HEK293 (cell line): ENCODE results near the gene CD96.

Experiments
- IKZF3 ChIP-seq: fragments of 450-650 bp; IDR thresholded peaks from 2 replicates; pipeline ENCODE4 v1.5.0; 2018; ENCODE audit warnings: missing biosample characterization, mild to moderate bottlenecking, missing genetic modification characterization, moderate library complexity
- KLF9 ChIP-seq: fragments of 450-650 bp; formaldehyde crosslinking; IDR thresholded peaks from 2 replicates; pipeline ENCODE4 v1.5.1; 2016; ENCODE audit warnings: missing biosample characterization, missing genetic modification characterization, low read depth
- MEIS1 ChIP-seq: sonication (generic); formaldehyde crosslinking; IDR thresholded peaks from 2 replicates; pipeline ENCODE4 v1.8.1; 2022; ENCODE audit warnings: missing genetic modification reagents, mild to moderate bottlenecking, borderline replicate concordance
- ZBTB8A ChIP-seq: fragments of 450-650 bp; formaldehyde crosslinking; IDR thresholded peaks from 2 replicates; pipeline ENCODE4 v1.5.1; 2016; ENCODE audit warnings: missing biosample characterization, missing genetic modification characterization
- ZNF274 ChIP-seq, 2 experiments: fragments of 200-500 bp in 1 of 2; fragments of 450-650 bp in 1 of 2; sonication (Bioruptor generic) in 1 of 2; formaldehyde crosslinking in 1 of 2; IDR thresholded peaks; 2 replicates each; pipeline versions ENCODE4 v1.5.1 to v1.6.1; 2014 to 2016; ENCODE audit warnings: borderline replicate concordance in 1 of 2, inconsistent platforms in 1 of 2, low read length in 1 of 2, missing biosample characterization in 1 of 2, missing genetic modification characterization in 1 of 2
- ZNF335 ChIP-seq: fragments of 450-650 bp; formaldehyde crosslinking; conservative IDR thresholded peaks from 2 replicates; pipeline ENCODE4 v1.5.1; 2016; ENCODE audit warnings: missing biosample characterization, missing genetic modification characterization
- ZNF664 ChIP-seq: fragments of 450-650 bp; formaldehyde crosslinking; IDR thresholded peaks from 2 replicates; pipeline ENCODE4 v1.5.1; 2016; ENCODE audit warnings: missing biosample characterization, missing genetic modification characterization
- ZNF76 ChIP-seq: fragments of 450-650 bp; formaldehyde crosslinking; IDR thresholded peaks from 2 replicates; pipeline ENCODE4; 2016; ENCODE audit warnings: low read depth, missing biosample characterization, missing genetic modification characterization, borderline replicate concordance
- TF ChIP-seq, protein P1 (sequence below): fragments of 450-650 bp; formaldehyde crosslinking; IDR thresholded peaks from 2 replicates; pipeline ENCODE4 v1.5.1; 2016; ENCODE audit warnings: missing biosample characterization, missing genetic modification characterization
- TF ChIP-seq, protein P2 (sequence below): fragments of 450-650 bp; formaldehyde crosslinking; IDR thresholded peaks from 2 replicates; pipeline ENCODE4 v1.5.1; 2016; ENCODE audit warnings: missing biosample characterization, missing genetic modification characterization, low read depth

DNA sequence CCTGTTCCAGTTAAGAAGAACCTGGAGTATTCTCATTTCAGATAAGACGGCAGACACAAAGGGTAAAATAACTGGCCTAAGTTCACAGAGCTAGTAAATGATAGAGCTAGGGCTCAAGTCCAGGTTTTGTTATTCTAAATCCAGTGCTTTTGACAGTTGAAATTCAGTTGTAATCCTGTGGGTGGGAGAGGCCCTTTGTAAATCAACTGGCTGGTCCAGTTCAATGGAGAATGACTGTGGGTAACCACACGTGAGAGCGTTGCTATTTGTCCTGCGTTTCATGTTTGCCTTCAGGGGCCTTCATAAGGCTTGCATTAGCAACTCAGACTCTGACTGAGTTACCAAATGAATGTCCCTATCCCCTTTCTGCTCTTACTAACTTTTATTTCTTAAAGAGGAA lies 24.2 kb upstream of the CD96 start:
- no peak for TF ChIP-seq ZNF664 (tag by site-specific recombination)
- TF ChIP-seq, protein P1, sequence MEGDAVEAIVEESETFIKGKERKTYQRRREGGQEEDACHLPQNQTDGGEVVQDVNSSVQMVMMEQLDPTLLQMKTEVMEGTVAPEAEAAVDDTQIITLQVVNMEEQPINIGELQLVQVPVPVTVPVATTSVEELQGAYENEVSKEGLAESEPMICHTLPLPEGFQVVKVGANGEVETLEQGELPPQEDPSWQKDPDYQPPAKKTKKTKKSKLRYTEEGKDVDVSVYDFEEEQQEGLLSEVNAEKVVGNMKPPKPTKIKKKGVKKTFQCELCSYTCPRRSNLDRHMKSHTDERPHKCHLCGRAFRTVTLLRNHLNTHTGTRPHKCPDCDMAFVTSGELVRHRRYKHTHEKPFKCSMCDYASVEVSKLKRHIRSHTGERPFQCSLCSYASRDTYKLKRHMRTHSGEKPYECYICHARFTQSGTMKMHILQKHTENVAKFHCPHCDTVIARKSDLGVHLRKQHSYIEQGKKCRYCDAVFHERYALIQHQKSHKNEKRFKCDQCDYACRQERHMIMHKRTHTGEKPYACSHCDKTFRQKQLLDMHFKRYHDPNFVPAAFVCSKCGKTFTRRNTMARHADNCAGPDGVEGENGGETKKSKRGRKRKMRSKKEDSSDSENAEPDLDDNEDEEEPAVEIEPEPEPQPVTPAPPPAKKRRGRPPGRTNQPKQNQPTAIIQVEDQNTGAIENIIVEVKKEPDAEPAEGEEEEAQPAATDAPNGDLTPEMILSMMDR (tag by site-specific recombination) = no peak
- no peak for TF ChIP-seq ZBTB8A (tag by site-specific recombination)
- TF ChIP-seq IKZF3 (tag by site-specific recombination) = no peak
- no peak for TF ChIP-seq ZNF335 (tag by site-specific recombination)
- no peak for TF ChIP-seq ZNF274 (IDR thresholded peaks at IDR 0.05; ENCODE audit: low read length)
- no peak for TF ChIP-seq ZNF274 (tag by site-specific recombination; IDR thresholded peaks at IDR 0.05; ENCODE audit: borderline replicate concordance)
- no peak for TF ChIP-seq ZNF76 (tag by site-specific recombination)
- no peak for TF ChIP-seq MEIS1
- TF ChIP-seq, protein P2, sequence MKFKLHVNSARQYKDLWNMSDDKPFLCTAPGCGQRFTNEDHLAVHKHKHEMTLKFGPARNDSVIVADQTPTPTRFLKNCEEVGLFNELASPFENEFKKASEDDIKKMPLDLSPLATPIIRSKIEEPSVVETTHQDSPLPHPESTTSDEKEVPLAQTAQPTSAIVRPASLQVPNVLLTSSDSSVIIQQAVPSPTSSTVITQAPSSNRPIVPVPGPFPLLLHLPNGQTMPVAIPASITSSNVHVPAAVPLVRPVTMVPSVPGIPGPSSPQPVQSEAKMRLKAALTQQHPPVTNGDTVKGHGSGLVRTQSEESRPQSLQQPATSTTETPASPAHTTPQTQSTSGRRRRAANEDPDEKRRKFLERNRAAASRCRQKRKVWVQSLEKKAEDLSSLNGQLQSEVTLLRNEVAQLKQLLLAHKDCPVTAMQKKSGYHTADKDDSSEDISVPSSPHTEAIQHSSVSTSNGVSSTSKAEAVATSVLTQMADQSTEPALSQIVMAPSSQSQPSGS = no peak
- no peak for TF ChIP-seq KLF9 (tag by site-specific recombination)
